Memory B cell (primary cell): ENCODE measurements around the gene NEDD4L.

Experiments
- ATAC-seq: fragments of 150-1000 bp; cut with Tn5 transposase; 2 replicates; pipeline ENCODE4 v1.10.0; 2021; ENCODE audit warnings: low read depth, mild to moderate bottlenecking, moderate library complexity
- DNase-seq, 2 donors: peaks; one replicate each; pipeline ENCODE4 v3.0.0; 2022; ENCODE audit warnings: low spot score in 2 of 2
- H3K27ac Mint-ChIP-seq: one replicate; pipeline ENCODE4 v1.8.0; 2022; ENCODE audit warnings: mild to moderate bottlenecking, moderate library complexity, mixed read lengths
- H3K27me3 Mint-ChIP-seq: one replicate; pipeline ENCODE4 v1.8.0; 2022; ENCODE audit warnings: mixed read lengths
- H3K36me3 Mint-ChIP-seq: one replicate; pipeline ENCODE4 v1.8.0; 2022; ENCODE audit warnings: mild to moderate bottlenecking, mixed read lengths
- H3K4me1 Mint-ChIP-seq: one replicate; pipeline ENCODE4 v1.8.0; 2022; ENCODE audit warnings: mixed read lengths
- H3K4me3 Mint-ChIP-seq: one replicate; pipeline ENCODE4 v1.8.0; 2022; ENCODE audit warnings: mild to moderate bottlenecking, moderate library complexity, mixed read lengths
- H3K9me3 Mint-ChIP-seq: one replicate; pipeline ENCODE4 v1.8.0; 2022; ENCODE audit warnings: mixed read lengths

The NEDD4L gene

DNA sequence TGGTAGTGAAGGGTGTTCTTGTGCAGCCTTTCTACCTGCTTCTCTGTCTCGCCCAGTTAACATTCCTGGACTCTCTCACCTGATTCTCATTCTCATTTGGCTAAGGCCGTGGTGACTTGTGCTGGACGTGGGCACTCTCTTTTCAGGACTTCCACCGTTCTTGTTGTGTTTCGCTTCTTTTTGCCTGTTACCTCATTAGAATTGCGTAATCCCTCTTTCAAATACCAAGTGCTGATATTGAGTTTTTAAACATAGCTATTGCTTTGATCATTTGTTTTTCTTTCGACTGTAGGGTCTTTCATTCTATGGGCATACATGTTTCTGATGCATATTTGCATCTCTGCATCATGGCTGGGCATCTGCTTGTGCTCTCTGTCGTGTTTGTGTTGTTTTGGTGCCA is 297.9 kb downstream of the NEDD4L start:
- Mint-ChIP-seq H3K4me1 (no peaks in the 10 kb centered on the region), H3K27me3 (no peaks in the 10 kb centered on the region), H3K9me3 (no peaks in the 10 kb centered on the region), H3K27ac (no peak overlapping the region), H3K4me3 (no peak overlapping the region), H3K36me3 (peaks cover 20% of the 10 kb centered on the region)
- no peak for ATAC-seq
- no peak for DNase-seq

DNA sequence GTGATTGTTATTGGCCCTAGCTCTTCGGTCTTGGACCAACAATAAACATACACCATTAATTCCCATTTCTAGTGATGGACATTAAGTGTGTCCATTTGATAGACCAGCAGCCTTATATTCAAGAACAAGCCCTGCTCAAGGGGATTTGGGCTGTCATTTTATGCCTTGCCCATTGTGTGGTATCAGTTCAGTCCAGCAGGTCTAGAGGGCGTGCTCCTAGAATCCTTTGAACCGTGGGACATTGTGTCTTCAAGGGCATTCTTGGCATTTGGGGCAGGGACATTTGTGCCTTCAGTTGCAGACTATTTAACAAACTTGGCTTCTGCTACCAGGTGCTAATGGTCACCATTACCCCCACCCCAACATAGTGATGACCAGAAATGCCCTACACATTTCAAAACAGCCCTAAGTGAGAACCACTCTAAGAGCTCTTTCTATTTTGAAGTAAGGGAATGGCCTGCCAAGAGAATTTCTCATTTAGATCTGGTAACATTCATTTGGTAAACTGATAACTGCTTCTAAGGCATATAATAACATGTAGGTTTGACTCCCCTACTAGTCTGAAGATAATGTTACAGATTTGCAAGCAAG is 300.1 kb downstream of the NEDD4L start:
- DNase-seq (no peak), ATAC-seq (no peak)
- Mint-ChIP-seq H3K27me3 (no peaks in the 10 kb centered on the region), H3K9me3 (no peaks in the 10 kb centered on the region), H3K4me3 (no peak overlapping the region), H3K36me3 (peaks cover 22% of the 10 kb centered on the region), H3K27ac (no peak overlapping the region), H3K4me1 (no peaks in the 10 kb centered on the region)

DNA sequence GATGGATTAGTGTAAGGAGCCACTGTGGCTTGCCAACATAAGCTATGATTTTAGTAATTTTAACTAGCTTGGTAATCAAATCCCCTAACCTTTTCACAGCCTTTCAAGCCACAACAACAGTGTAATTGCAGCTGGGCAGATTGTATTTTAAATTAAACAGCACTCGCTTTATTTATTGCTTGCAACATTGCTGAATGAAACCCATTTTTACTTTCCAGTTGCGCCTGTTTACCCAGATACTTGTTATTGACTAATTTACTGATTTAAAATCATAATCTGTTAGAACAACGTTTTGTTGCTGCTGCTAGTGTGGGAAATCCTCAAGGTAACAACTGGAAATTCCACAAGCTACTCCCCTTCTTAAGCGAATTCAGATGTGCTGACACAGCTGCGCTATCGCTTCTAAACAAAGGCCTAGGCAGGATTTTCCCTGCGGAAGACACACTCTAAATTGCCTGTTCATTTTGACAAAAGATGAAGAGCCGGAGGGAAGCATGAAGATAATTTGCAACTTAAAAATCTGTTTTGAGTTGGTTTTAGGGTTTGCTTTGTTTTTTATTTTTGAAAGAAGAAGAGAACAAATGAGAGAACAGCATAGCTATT is 300.9 kb downstream of the NEDD4L start:
- no peak overlapping the region for H3K27ac Mint-ChIP-seq
- H3K36me3 Mint-ChIP-seq, result peaks cover 27% of the 10 kb centered on the region
- H3K9me3 Mint-ChIP-seq, result no peaks in the 10 kb centered on the region
- ATAC-seq (no peak), DNase-seq (no peak)
- no peaks in the 10 kb centered on the region for H3K4me1 Mint-ChIP-seq
- H3K27me3 Mint-ChIP-seq, result no peaks in the 10 kb centered on the region
- no peak overlapping the region for H3K4me3 Mint-ChIP-seq

DNA sequence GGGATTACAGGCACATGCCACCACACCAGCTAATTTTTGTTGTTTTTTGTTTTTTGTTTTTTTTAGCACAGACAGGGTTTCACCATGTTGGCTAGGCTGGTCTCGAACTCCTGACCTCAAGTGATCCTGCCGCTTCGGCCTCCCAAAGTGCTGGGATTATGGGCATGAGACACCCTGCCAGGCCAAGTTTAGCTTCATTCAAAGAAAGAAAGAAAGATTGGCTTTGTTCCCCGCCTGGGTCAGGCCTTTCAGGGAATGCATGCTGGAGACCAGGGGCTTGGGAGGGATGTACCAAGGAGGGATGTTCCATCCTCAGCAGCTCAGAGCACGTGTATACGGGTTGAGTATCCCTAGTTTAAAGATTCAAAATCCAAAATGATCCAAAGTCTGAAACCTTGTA is 301.8 kb downstream of the NEDD4L start:
- no peaks in the 10 kb centered on the region for H3K27me3 Mint-ChIP-seq
- H3K9me3 Mint-ChIP-seq, result no peaks in the 10 kb centered on the region
- H3K27ac Mint-ChIP-seq, result no peak overlapping the region
- no peaks in the 10 kb centered on the region for H3K4me1 Mint-ChIP-seq
- no peak for ATAC-seq
- no peak overlapping the region for H3K4me3 Mint-ChIP-seq
- peaks cover 31% of the 10 kb centered on the region for H3K36me3 Mint-ChIP-seq
- no peak for DNase-seq

DNA sequence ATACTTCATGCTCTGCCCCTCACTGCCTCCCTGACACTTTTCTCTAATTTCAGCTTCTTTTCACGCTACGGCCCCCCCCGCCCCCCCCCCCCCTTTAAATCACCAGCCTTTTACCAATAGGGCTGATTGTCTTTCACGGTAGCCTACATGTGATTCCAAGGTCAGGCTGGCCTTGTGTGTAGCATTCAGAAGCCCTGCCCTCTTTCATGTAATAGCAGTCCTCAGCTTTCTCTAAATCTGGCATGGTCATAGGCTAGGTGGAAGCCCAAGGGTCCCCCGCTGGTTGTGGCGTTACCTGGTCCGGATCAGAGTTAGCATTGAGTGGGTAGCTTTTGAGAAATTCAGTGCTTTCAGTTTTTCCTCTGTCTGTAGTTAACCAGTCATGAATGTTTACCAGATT is 303.1 kb downstream of the NEDD4L start:
- Mint-ChIP-seq H3K27ac (no peak overlapping the region), H3K9me3 (no peaks in the 10 kb centered on the region)
- ATAC-seq, result no peak

DNA sequence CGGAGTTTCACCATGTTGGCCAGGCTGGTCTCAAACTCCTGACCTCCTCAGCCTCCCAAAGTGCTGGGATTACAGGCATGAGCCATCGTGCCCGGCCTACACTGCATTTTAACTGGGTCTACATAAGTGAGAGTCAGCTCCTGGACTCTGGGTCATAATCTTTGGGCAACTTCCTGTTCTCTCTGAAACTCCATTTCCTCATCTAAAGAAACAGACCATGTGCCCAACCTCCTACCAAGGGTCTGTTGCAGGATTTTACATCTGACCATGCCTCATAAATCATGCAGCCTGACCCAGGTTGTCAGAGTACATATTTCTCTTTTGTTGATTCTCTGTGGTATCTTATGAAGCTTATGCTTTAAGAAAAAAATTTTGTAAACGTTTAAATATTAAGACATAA is 304.5 kb downstream of the NEDD4L start:
- H3K9me3 Mint-ChIP-seq, result no peaks in the 10 kb centered on the region
- no peak overlapping the region for H3K27ac Mint-ChIP-seq
- no peak overlapping the region for H3K4me3 Mint-ChIP-seq
- H3K27me3 Mint-ChIP-seq, result no peaks in the 10 kb centered on the region
- DNase-seq, result no peak
- no peak for ATAC-seq
- H3K36me3 Mint-ChIP-seq, result peaks cover 26% of the 10 kb centered on the region
- no peaks in the 10 kb centered on the region for H3K4me1 Mint-ChIP-seq

More for the DNA sequence above, 303.1 kb downstream of the NEDD4L start:
- Mint-ChIP-seq H3K27me3 (no peaks in the 10 kb centered on the region), H3K4me3 (no peak overlapping the region), H3K36me3 (peaks cover 26% of the 10 kb centered on the region), H3K4me1 (no peaks in the 10 kb centered on the region)
- no peak for DNase-seq

DNA sequence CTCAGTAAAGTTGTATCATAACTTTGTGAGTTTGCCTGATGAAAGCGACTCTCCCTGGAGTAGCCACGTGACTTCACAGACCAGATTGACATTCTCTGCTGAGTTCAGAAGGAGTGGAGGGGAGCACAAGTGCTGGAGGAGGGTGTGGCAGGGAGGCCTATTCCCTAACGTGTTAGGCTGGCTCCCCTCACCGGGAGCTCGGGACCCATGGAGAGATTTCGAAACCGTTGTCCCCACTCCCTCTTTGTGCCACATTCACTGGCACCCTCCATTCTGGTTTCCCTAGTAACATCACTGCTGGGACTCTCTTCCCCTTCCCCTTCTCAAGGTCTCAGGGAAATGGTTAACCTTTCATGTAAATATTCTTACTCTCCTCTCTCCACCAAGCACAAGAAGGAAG is 304.9 kb downstream of the NEDD4L start:
- no peak for ATAC-seq
- Mint-ChIP-seq H3K9me3 (no peaks in the 10 kb centered on the region), H3K27ac (no peak overlapping the region), H3K4me1 (no peaks in the 10 kb centered on the region), H3K27me3 (no peaks in the 10 kb centered on the region), H3K4me3 (no peak overlapping the region), H3K36me3 (peaks cover 24% of the 10 kb centered on the region)
- no peak for DNase-seq

DNA sequence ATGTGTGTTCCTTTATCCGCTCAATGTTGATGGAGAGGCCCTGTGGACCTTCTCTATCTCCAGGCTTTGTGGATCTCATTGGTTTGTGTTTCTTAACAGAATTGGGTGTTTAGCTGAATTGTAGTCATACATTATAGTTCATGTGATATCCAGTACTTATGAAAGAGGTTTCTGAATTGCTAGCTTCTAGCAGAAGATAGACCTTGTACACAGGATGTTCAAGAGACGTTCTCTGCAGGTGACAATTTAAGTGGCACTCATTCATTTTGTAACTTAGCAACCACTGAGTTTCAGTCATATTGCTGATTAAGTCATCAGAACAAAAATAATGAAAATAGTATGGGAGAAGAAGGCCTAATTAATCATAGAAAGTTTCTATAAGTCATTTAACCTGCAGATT is 305.6 kb downstream of the NEDD4L start:
- Mint-ChIP-seq H3K4me3 (no peak overlapping the region), H3K9me3 (no peaks in the 10 kb centered on the region), H3K4me1 (no peaks in the 10 kb centered on the region), H3K36me3 (peaks cover 27% of the 10 kb centered on the region), H3K27ac (no peak overlapping the region), H3K27me3 (no peaks in the 10 kb centered on the region)
- DNase-seq (no peak), ATAC-seq (no peak)

DNA sequence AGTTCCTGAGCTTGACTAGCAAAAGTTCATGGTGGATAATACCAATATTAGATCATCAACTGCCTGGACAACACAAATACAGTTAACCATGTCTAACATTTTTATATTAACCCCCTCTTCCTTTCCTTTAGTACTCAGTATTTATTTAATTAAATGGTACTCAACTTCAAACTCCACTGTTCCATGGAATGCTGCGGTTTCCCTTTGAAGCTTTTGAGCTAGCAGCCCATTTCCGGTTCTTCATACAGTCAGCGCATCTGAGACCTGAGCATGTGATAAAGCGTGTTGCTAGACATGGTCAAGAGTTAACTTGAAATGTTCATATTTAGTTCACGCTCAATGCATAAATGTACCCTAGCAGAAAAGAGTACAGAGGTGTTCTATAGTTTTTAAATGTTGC is 306.5 kb downstream of the NEDD4L start:
- ATAC-seq, result no peak
- no peak overlapping the region for H3K4me3 Mint-ChIP-seq
- no peaks in the 10 kb centered on the region for H3K9me3 Mint-ChIP-seq
- H3K36me3 Mint-ChIP-seq, result peaks cover 25% of the 10 kb centered on the region
- H3K4me1 Mint-ChIP-seq, result no peaks in the 10 kb centered on the region
- H3K27ac Mint-ChIP-seq, result no peak overlapping the region
- no peak for DNase-seq
- H3K27me3 Mint-ChIP-seq, result no peaks in the 10 kb centered on the region

DNA sequence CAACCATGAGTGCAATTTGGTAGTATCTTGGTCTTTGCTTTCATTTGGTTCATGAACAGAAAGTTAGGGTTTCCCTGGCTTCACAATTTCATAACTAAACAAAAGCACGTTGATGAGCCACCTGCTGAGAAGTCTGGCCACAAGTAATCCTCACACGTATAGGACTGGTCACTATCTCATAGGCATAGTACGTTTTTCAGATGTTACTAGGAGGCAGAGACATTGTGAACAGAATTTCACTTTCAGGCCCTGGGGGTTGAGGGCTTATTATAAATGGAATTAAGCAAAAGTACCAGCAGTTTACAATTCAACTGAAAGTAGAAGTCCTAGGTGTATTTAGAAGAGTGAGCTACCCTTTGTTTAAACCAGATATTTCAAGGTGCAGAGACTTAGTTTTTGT is 307.8 kb downstream of the NEDD4L start:
- ATAC-seq (no peak), DNase-seq (no peak)
- no peaks in the 10 kb centered on the region for H3K9me3 Mint-ChIP-seq
- H3K27ac Mint-ChIP-seq, result no peak overlapping the region
- no peak overlapping the region for H3K4me3 Mint-ChIP-seq
- no peaks in the 10 kb centered on the region for H3K4me1 Mint-ChIP-seq
- H3K27me3 Mint-ChIP-seq, result no peaks in the 10 kb centered on the region
- peaks cover 25% of the 10 kb centered on the region for H3K36me3 Mint-ChIP-seq

DNA sequence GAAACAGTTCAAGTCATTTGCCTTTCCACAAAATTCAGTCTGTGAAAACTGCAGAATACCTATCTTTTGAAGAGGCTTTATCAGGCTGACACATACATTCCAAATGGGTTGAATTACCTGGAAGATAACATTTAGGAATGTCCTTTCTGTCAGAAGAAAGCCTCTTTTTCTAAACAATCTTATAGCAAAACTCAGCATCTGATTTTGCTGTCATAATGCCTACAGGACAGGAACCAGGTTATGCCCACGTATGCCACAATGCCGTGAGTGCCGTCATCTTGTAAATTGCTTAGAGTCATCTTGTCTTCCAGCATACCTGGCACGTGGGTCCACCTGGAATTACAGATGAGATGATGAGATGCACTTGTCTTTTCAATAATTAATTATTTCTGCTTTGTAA is 309.6 kb downstream of the NEDD4L start:
- H3K36me3 Mint-ChIP-seq, result peaks cover 25% of the 10 kb centered on the region
- H3K4me3 Mint-ChIP-seq, result no peak overlapping the region
- ATAC-seq (no peak), DNase-seq (no peak)
- H3K4me1 Mint-ChIP-seq, result no peaks in the 10 kb centered on the region
- no peaks in the 10 kb centered on the region for H3K9me3 Mint-ChIP-seq
- no peaks in the 10 kb centered on the region for H3K27me3 Mint-ChIP-seq
- H3K27ac Mint-ChIP-seq, result no peak overlapping the region

DNA sequence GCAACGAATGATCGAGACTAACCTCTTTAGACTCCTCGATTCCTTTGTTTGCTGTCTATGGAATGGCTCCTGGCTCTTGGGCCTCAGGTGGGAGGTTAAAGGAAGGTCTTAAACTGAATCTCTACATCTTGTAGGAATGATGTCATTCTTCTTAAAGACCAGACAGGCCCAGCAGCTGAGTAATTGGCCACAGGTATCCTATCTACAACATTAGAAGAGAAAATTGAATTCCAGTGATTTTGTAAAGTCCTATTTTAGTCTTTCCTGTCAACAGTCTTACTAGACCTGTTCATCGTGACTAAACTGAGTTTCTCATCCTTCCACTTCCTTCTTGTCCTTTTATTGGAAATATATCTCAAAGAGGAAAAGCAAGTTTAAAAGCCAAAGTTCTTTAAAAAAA is 310.0 kb downstream of the NEDD4L start:
- H3K27ac Mint-ChIP-seq, result no peak overlapping the region
- no peak for ATAC-seq
- H3K4me3 Mint-ChIP-seq, result no peak overlapping the region
- H3K9me3 Mint-ChIP-seq, result no peaks in the 10 kb centered on the region
- no peaks in the 10 kb centered on the region for H3K27me3 Mint-ChIP-seq
- peaks cover 22% of the 10 kb centered on the region for H3K36me3 Mint-ChIP-seq
- no peak for DNase-seq
- H3K4me1 Mint-ChIP-seq, result no peaks in the 10 kb centered on the region

DNA sequence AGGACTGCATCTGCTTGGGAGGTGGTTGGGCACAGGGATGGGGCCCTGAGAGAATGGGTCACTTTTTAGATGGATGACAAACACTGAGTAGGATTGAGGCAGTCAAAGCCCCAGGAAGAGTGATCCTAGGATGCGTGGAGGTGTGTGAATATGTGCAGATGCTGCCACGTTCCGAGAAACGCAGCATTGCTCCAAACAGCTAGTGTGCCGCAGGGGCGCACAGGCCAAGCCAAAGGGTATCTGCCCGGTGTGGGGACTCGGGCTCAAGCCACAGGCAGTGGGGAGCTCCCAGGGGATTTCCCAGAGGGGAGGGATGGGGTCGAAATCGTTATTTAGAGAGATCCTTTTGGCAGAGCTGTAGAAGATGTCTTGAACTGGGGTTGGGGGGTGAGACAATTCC is 310.8 kb downstream of the NEDD4L start:
- no peak for ATAC-seq
- Mint-ChIP-seq H3K27me3 (no peaks in the 10 kb centered on the region), H3K36me3 (peaks cover 17% of the 10 kb centered on the region), H3K4me3 (no peak overlapping the region), H3K9me3 (no peaks in the 10 kb centered on the region), H3K27ac (no peak overlapping the region), H3K4me1 (no peaks in the 10 kb centered on the region)
- no peak for DNase-seq

DNA sequence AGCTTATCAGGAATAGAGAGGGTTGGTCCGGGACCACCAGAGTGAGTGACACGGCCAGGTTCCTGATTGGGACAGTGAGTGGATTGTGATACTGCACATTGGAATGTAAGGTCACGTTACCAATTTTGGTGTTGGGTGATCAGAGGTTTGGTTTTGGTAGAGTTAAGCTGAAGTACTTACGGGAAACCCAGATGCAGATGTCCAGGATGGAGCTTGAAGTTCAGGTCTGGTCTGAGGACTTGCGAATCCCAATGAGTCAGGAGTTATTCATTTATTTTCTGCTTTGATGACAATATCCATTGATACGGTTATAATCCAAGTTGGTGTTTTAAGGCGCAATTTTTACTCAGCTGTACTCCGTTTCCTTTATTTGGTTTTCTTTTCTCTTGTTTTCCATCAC is 311.2 kb downstream of the NEDD4L start:
- Mint-ChIP-seq H3K4me3 (no peak overlapping the region), H3K27me3 (no peaks in the 10 kb centered on the region), H3K27ac (no peak overlapping the region), H3K36me3 (peaks cover 18% of the 10 kb centered on the region), H3K9me3 (no peaks in the 10 kb centered on the region), H3K4me1 (no peaks in the 10 kb centered on the region)
- no peak for DNase-seq
- ATAC-seq, result no peak

DNA sequence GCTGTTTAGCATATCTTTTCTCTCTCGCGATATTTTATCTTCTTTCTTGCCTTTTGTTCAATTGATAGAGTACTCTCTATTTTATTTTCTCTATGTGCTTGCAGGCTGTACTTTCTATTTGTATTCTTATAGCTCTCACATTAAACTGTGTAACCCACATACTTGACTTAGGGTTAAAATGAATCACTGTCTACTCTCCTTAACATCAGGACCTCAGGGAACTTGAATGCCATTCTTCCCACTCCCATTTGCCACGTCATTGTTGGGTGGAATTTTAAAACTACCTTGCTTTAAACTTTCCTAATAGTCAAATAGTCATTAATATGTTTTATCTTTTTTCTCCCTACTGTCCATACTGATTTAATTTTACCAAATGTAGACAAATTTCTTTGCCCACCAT is 315.2 kb downstream of the NEDD4L start:
- H3K9me3 Mint-ChIP-seq, result no peaks in the 10 kb centered on the region
- no peaks in the 10 kb centered on the region for H3K4me1 Mint-ChIP-seq
- H3K27ac Mint-ChIP-seq, result no peak overlapping the region
- peaks cover 9% of the 10 kb centered on the region for H3K36me3 Mint-ChIP-seq
- no peak for ATAC-seq
- no peaks in the 10 kb centered on the region for H3K27me3 Mint-ChIP-seq
- DNase-seq, result no peak
- no peak overlapping the region for H3K4me3 Mint-ChIP-seq
